Astrocyte of the spinal cord (primary cell): Measurements from ENCODE around the gene NOP10.

ENCODE experiments used
- DNase-seq: peaks from one replicate; pipeline ENCODE4 v3.0.0; 2011; ENCODE audit warnings: low read depth, low spot score
- H3K4me3 ChIP-seq: 2 replicates; pipeline ENCODE4 v1.5.1; 2011; ENCODE audit warnings: low read depth, mild to moderate bottlenecking, low read length, moderate library complexity
- CTCF ChIP-seq: IDR thresholded peaks from 2 replicates; pipeline ENCODE4 v1.5.1; 2012; ENCODE audit warnings: low read depth, mild to moderate bottlenecking, low read length, inconsistent platforms
- in situ Hi-C: cut with HindIII; loops from 2 replicates; pipeline ENCODE4 v1.10.0; 2017; ENCODE audit warnings: low sequenced_read_pairs

Gene NOP10

GRCh38 chr15:34323217-34323616 is 19.7 kb downstream of the NOP10 start:
- in situ Hi-C loops, result no loop called here
- no peak for DNase-seq
- H3K4me3 ChIP-seq, result no peak overlapping the region
- TF ChIP-seq CTCF, result no peak

GRCh38 chr15:34318277-34319079 is 24.5 kb downstream of the NOP10 start:
- DNase-seq, result peak; percentile 60
- in situ Hi-C loops, result no loop called here
- TF ChIP-seq CTCF, result no peak
- H3K4me3 ChIP-seq, result peak overlapping the region; percentile 44

GRCh38 chr15:34314491-34315490 is 28.1 kb downstream of the NOP10 start:
- TF ChIP-seq CTCF, result no peak
- in situ Hi-C loops, result no loop called here
- no peak for DNase-seq
- H3K4me3 ChIP-seq, result no peak overlapping the region

- in situ Hi-C loops, result no loop called here
- no peak for TF ChIP-seq CTCF
- no peak overlapping the region for H3K4me3 ChIP-seq
- DNase-seq, result no peak
These were observed 31.4 kb downstream of the NOP10 start for GRCh38 chr15:34311563-34311962.

- peak; percentile 79 for DNase-seq
- H3K4me3 ChIP-seq, result no peak overlapping the region
- TF ChIP-seq CTCF, result no peak
- in situ Hi-C loops, result no loop called here
These were observed 38.3 kb downstream of the NOP10 start for GRCh38 chr15:34304613-34305012.

- in situ Hi-C loops, result no loop called here
These were observed 41.9 kb downstream of the NOP10 start for GRCh38 chr15:34301058-34301457.

More at GRCh38 chr15:34301058-34301457, 41.9 kb downstream of the NOP10 start:
- DNase-seq, result no peak
- no peak for TF ChIP-seq CTCF
- no peak overlapping the region for H3K4me3 ChIP-seq
